Measurements from ENCODE around the gene PRKCA.

The PRKCA gene

DNA sequence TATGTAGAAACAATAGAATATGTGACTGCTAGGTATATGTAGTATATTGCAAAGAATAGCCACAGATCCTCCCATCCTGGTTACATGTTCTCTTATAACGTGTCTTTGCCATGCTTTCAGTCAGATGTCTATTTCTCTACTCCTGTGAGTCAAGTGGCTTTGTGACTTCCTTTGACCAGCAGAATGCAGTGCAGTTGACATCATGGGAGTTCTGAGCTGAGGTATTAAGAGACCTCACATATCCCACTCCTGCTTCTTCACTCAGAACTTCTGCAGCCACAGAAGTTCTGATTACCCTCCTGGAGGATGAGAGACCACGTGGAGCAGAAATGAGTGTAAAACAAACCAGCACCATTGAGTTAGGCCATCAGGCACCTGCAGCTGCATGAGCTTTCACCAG is 222.5 kb downstream of the PRKCA start:
- H3K27ac Mint-ChIP-seq: peak overlapping the region; percentile 56
- no peak for DNase-seq
- H3K27me3 Mint-ChIP-seq: no peaks in the 10 kb centered on the region
- H3K4me3 Mint-ChIP-seq: no peak overlapping the region
- H3K4me1 Mint-ChIP-seq (ENCODE audit: low read depth): peaks cover 78% of the 10 kb centered on the region
- no peaks in the 10 kb centered on the region for H3K9me3 Mint-ChIP-seq
- H3K36me3 Mint-ChIP-seq (ENCODE audit: low read depth): peaks cover 77% of the 10 kb centered on the region

DNA sequence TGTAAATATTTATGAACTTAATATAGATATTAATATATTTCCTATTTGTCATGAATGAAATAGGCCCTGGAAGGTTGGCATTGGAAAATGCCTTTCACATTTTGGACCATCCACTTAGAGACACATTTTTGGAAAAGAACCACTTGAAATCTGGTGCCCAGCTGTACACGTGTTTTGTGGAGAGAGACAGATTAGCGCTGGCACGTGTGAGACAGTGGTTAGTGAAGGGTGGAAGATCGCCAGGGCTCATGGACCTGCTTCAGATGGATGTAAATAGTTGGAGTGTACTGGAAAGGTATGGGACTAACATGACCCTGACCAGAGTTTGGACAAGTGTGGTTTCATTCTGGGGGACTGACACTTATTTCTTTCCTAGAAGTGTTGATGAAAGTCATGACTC is 222.9 kb downstream of the PRKCA start:
- DNase-seq: no peak
- H3K4me1 Mint-ChIP-seq (ENCODE audit: low read depth): peaks cover 82% of the 10 kb centered on the region
- H3K9me3 Mint-ChIP-seq: no peaks in the 10 kb centered on the region
- no peaks in the 10 kb centered on the region for H3K27me3 Mint-ChIP-seq
- peaks cover 81% of the 10 kb centered on the region for H3K36me3 Mint-ChIP-seq (ENCODE audit: low read depth)
- H3K4me3 Mint-ChIP-seq: no peak overlapping the region
- peak overlapping the region; percentile 19 for H3K27ac Mint-ChIP-seq

DNA sequence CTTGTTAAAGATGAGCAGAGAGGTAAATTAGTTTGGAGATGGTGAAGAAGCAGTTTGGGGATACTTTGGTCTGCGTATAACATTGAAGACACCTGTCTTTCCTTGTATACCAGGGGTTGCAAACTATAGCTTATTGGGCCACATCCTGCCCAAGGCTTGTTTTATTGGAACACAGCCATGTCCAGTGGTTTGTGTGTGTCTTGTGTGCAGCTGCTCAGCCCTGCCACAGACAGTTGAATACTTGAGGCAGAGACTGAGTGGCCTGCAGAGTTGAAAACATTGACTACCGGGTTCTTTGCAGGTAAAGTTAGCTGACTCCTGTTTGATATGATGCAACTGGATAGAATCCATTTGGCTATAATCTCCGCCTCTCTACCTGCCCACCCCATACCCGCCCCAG is 224.4 kb downstream of the PRKCA start:
- Mint-ChIP-seq H3K27me3 (no peaks in the 10 kb centered on the region), H3K4me1 (ENCODE audit: low read depth) (peaks cover 83% of the 10 kb centered on the region), H3K27ac (peak overlapping the region; percentile 20), H3K4me3 (no peak overlapping the region), H3K36me3 (ENCODE audit: low read depth) (peaks cover 82% of the 10 kb centered on the region), H3K9me3 (no peaks in the 10 kb centered on the region)
- DNase-seq: no peak

DNA sequence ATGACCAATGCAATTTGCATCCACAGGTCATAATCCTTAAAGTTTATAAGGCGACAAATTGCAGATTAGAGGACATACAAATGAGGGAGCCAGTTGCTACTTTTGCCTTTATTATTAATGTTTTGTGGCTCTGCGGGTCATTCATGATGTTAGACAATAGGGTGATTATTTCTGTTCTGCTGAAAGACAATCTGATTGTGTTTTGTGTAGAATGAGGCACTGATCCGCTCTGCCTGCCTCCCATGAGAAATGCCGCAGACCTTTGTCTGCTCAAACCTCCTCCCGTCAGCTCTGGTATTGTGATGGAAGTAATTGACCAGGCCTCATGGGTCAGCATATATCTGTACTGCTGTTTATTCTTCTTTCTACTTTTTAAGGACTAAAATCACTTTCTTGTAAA is 224.9 kb downstream of the PRKCA start:
- no peak overlapping the region for H3K4me3 Mint-ChIP-seq
- H3K9me3 Mint-ChIP-seq: no peaks in the 10 kb centered on the region
- peaks cover 78% of the 10 kb centered on the region for H3K36me3 Mint-ChIP-seq (ENCODE audit: low read depth)
- peaks cover 80% of the 10 kb centered on the region for H3K4me1 Mint-ChIP-seq (ENCODE audit: low read depth)
- DNase-seq: no peak
- H3K27ac Mint-ChIP-seq: no peak overlapping the region
- no peaks in the 10 kb centered on the region for H3K27me3 Mint-ChIP-seq

DNA sequence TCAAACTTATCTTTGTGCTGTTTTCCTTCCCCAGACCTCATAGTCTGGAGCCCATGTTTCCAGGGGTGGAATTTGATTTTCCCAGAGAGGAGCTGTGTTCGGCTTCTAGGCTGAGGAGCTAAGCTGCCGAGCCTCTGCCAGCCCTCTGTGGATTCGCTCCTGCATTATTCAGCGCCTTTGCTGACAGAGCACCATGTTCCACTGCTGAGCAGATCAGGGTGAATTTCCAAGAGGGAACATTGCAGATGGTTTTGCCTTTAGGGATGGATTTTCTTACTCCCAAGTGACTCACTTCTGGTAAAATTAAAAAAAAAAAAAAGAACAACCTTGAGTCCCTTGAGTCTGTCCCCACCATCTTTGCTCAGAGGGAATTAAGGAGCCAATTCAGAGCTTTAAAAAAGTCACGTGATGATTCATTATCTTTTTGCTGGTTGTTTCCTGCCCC is 229.5 kb downstream of the PRKCA start:
- Mint-ChIP-seq H3K27me3 (no peaks in the 10 kb centered on the region), H3K4me1 (ENCODE audit: low read depth) (peaks cover 80% of the 10 kb centered on the region), H3K36me3 (ENCODE audit: low read depth) (peaks cover 67% of the 10 kb centered on the region), H3K4me3 (no peak overlapping the region), H3K9me3 (no peaks in the 10 kb centered on the region), H3K27ac (peak overlapping the region; percentile 2)
- DNase-seq: no peak

DNA sequence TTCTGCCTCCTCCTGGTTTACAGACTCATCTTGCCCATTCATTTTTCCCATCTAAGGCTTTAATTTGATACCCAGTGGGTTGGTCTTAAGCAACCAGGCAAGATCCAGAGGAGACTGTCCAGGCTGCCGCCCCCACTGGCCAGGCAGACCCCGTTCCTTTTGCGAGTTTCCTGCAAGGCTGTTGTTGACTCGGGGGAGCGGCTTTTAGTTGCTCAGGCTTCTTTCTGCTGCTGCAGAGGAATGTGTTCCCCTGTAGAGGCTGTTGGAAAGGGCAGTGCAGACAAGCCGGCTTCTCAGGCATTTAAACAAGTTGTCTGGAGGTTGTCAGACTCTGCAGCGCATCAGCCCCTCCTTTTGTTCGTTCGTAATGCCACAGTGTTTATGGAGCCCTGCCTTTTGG is 231.2 kb downstream of the PRKCA start:
- Mint-ChIP-seq H3K4me3 (no peak overlapping the region), H3K27me3 (no peaks in the 10 kb centered on the region), H3K36me3 (ENCODE audit: low read depth) (peaks cover 59% of the 10 kb centered on the region), H3K27ac (no peak overlapping the region), H3K4me1 (ENCODE audit: low read depth) (peaks cover 83% of the 10 kb centered on the region), H3K9me3 (no peaks in the 10 kb centered on the region)
- no peak for DNase-seq

DNA sequence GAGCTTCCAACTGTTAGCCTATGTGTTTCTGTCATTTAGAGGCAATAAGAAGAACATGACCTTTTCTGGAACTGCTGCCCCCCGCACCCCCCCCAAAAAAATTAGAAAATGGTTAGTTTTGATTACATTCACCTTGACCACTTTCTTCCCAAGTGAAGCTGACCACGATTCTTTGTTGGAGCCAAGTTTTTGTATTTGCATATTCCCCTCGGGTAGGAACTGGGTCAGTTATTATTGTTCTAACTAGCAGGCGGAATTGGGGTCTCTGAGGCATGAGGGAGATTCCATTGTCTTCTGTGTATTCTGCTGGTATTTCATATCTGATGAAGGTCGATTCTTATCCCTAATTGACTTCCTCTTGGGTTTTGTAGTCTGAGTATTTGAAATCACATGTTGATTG is 231.6 kb downstream of the PRKCA start:
- DNase-seq: no peak
- no peaks in the 10 kb centered on the region for H3K27me3 Mint-ChIP-seq
- H3K4me1 Mint-ChIP-seq (ENCODE audit: low read depth): peaks cover 85% of the 10 kb centered on the region
- no peaks in the 10 kb centered on the region for H3K9me3 Mint-ChIP-seq
- peaks cover 57% of the 10 kb centered on the region for H3K36me3 Mint-ChIP-seq (ENCODE audit: low read depth)
- H3K27ac Mint-ChIP-seq: peak overlapping the region; percentile 39
- H3K4me3 Mint-ChIP-seq: no peak overlapping the region

DNA sequence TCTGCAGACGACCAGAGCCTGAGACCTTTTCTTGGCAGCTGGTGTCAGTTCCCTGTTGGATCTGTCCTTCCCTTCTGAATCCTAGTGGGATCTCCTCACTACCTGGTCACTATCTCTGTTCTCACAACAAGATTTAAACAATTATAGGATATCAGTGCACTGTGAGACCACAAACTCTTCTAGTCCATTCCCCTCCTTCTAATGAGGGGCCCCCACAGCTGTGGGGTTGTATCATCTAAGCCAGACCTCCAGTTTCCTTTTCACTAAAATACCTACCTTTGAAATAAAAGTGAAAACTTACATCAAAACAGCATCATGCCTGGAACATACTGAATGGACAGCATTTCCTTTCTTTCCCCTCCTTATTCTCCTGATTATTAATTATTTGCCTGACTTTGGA is 233.2 kb downstream of the PRKCA start:
- Mint-ChIP-seq H3K4me3 (no peak overlapping the region), H3K27ac (peak overlapping the region; percentile 68), H3K4me1 (ENCODE audit: low read depth) (peaks cover 88% of the 10 kb centered on the region), H3K36me3 (ENCODE audit: low read depth) (peaks cover 46% of the 10 kb centered on the region), H3K9me3 (no peaks in the 10 kb centered on the region), H3K27me3 (no peaks in the 10 kb centered on the region)
- DNase-seq: no peak

DNA sequence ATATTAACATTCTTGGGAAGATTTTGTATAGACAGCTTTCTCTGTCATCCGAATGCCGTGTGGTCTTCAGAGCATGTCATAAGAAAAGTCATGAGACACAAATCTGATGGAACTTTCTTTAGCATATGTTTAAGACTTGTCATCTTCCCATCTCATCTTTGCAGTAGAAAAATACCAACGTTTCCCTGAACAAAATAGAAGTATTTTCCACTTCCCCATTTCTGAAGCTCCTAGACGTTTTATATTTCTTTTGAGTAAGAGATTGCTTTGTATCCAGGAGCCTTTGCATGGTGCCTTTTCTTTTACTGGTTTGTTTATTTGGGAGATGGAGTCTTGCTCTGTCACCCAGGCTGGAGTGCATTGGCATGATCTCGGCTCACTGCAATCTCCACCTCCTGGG is 235.1 kb downstream of the PRKCA start:
- no peak overlapping the region for H3K4me3 Mint-ChIP-seq
- H3K4me1 Mint-ChIP-seq (ENCODE audit: low read depth): peaks cover 92% of the 10 kb centered on the region
- H3K36me3 Mint-ChIP-seq (ENCODE audit: low read depth): peaks cover 35% of the 10 kb centered on the region
- no peak for DNase-seq
- no peaks in the 10 kb centered on the region for H3K27me3 Mint-ChIP-seq
- H3K9me3 Mint-ChIP-seq: no peaks in the 10 kb centered on the region
- H3K27ac Mint-ChIP-seq: no peak overlapping the region

DNA sequence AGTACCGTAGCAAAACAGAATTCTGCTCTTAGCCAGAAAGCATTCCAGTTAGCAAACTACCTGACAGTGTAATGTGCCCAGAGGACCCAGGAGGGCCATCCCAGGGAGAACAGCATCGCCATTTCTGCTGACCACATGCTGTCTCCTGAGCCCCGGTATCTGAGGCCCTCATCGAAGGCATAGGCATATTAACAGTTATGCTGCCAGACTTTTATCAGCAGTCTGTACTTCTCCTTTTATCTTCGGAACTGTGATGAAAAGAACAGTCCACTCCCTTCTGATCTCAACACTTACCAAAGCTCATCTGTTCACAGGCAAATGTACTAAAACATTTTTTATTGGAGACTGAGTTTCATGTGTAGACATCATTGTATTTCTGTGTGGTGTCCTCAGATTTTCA is 236.4 kb downstream of the PRKCA start:
- no peak for DNase-seq
- Mint-ChIP-seq H3K4me1 (ENCODE audit: low read depth) (peaks cover 92% of the 10 kb centered on the region), H3K36me3 (ENCODE audit: low read depth) (peaks cover 33% of the 10 kb centered on the region), H3K9me3 (no peaks in the 10 kb centered on the region), H3K27me3 (no peaks in the 10 kb centered on the region), H3K27ac (peak overlapping the region; percentile 57), H3K4me3 (no peak overlapping the region)

DNA sequence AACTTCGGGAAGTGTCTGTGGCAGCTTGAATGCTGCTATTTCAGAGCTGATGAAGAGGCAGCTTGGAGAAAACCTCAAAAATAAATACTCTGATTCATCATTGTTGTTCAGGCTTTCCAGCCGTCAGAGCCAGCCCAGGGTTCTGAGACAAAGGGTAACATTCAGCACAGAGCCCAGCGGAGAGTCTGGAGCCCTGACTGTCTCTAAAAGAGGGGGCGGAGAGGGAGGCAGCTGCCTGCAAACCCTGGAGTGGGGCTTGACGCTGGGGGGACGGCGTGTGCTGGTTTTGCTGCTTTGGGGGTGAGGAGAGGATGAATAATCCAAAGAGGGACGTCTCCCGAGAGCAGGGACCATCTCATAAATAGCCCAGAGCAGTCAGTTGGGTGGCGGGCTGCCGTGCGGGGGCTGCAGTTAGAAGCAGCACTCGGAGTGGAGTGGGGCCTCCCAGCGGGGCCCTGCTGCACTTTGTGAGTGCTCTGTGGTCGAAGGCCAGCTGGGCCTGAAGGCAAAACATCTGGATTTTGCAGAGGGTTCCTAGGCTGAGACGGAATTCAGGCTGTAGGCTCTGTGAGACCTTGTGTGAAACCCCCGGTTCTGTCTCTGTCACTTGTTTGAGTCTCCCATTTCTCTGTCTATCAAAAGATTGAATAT is 237.8 kb downstream of the PRKCA start:
- H3K4me3 Mint-ChIP-seq: no peak overlapping the region
- H3K27me3 Mint-ChIP-seq: no peaks in the 10 kb centered on the region
- H3K4me1 Mint-ChIP-seq (ENCODE audit: low read depth): peaks cover 82% of the 10 kb centered on the region
- no peak for DNase-seq
- H3K36me3 Mint-ChIP-seq (ENCODE audit: low read depth): peaks cover 33% of the 10 kb centered on the region
- peak overlapping the region; percentile 73 for H3K27ac Mint-ChIP-seq
- peaks cover under 1% of the 10 kb centered on the region for H3K9me3 Mint-ChIP-seq

DNA sequence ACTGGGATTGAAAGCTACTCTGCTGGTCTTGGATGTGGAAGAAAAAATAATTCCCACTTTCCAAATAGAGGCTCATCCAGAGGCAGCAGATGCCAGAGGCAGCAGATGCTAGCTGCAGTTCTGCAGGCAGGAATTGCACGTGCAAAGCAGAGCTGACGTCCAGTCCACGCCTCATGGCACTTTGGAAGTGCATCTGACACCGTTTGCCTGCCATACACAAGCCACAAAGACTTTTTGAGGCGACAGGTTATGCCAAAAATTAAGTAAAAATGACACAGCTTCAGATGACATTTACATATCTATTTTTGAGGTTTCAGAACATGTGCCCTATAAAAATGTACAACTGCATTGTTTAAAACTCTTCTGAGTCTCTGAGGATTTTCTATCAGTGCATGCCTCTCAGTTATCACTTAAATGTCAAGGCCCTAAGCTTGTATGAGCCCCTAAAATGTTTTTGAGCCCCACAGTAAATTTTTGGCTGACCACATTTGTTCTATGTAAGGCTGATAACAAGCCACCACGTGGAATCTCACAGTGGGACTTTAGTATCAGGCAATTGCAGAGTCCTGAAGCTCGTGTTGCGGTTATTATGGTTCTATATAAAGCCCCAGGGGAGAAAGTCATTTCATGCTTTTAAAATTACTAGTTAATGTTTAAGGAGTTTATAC is 239.2 kb downstream of the PRKCA start:
- Mint-ChIP-seq H3K36me3 (ENCODE audit: low read depth) (peaks cover 39% of the 10 kb centered on the region), H3K4me1 (ENCODE audit: low read depth) (peaks cover 83% of the 10 kb centered on the region), H3K4me3 (no peak overlapping the region), H3K9me3 (peaks cover 7% of the 10 kb centered on the region), H3K27ac (peak overlapping the region; percentile 84), H3K27me3 (no peaks in the 10 kb centered on the region)
- no peak for DNase-seq

DNA sequence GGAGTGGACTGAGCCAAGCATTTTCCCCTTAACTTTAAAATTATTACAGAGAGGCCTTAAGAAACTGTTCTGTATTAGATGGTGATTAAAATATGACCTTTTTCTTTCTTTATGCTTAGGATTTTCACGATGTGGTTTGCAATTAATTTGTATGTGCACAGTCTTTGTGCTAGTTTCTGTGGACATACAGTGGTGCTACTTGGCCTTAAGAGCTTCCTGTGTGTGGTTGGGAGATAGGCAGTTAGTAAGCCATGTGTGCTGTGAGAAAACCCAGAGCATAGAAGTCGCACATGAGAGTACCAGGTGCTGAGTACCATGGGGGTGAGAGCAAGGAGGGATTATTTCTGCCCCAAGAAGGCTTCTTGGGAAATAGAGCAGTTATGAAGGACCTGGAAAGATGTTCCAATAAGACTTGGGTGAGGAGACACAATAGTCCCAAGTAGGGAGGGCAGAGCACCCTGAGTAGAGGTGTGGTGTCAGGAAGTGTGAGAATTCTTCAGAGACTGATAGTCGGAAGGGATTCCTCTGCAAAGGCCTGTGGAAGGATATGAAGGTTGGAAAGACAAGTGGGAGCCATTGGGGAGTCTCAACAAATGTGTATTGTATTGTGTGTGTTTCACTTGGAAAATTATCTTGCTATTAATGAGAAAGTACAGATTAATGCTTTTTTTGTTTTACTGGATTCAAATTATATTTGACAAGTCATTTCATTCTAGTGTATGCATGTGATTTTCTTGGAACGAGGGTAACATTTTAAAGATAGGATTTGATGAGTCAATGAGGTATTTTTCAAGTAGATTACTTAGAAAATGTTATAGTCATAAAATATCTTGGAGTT is 239.9 kb downstream of the PRKCA start:
- H3K27ac Mint-ChIP-seq: peak overlapping the region; percentile 84
- no peak for DNase-seq
- peaks cover 7% of the 10 kb centered on the region for H3K9me3 Mint-ChIP-seq
- H3K4me3 Mint-ChIP-seq: peak overlapping the region; percentile 11
- no peaks in the 10 kb centered on the region for H3K27me3 Mint-ChIP-seq
- H3K4me1 Mint-ChIP-seq (ENCODE audit: low read depth): peaks cover 84% of the 10 kb centered on the region
- peaks cover 43% of the 10 kb centered on the region for H3K36me3 Mint-ChIP-seq (ENCODE audit: low read depth)

DNA sequence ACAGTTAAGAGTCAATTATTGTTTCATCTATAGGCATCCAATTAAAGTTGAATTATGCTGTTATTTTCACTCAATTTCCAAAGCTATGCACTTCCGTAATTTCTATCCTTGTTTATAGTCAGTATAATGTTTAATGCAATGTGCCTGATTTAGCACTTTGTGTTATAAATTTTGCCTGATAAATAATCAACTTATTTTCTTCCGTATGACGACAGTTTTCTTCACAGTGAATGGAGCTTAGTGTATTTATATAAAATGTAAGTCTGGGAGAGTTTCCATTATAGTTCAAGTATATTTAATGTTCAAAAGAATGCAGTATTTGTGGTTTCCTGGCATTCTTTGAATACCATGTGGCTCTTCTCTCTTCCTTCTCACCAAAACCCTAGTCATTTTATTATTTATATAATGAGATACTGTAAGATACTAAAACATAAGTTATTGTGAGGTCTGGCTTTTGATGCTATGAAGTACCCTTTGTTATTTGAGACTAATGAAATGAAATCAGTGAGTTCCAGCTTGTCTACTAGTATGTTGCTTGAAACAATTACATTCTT is 240.6 kb downstream of the PRKCA start:
- Mint-ChIP-seq H3K4me1 (ENCODE audit: low read depth) (peaks cover 85% of the 10 kb centered on the region), H3K9me3 (peaks cover 7% of the 10 kb centered on the region), H3K27me3 (no peaks in the 10 kb centered on the region), H3K27ac (peak overlapping the region; percentile 79), H3K36me3 (ENCODE audit: low read depth) (peaks cover 48% of the 10 kb centered on the region), H3K4me3 (no peak overlapping the region)
- no peak for DNase-seq

Measured in activated T-cell treated with anti-CD3 and anti-CD28 coated beads, Interleukin-2, amount 50 U/mL, for 24 hours (primary cell).